HepG2 (cell line): ENCODE measurements around the gene LAMC1. TPM values are rescaled to one million over a fixed set of nuclear protein-coding genes. Genes with fewer than 3 reads are reported as not detected.
A peak's percentile ranks its signal among the peaks of the same experiment; 100 is the strongest.

ENCODE experiments used
- FOXA1 ChIP-seq, 2 experiments: fragments of 450-650 bp in 1 of 2; sonication (generic) in 1 of 2; formaldehyde crosslinking in 1 of 2; IDR thresholded peaks; 2 replicates each; pipeline versions ENCODE4 v1.4.0 to v1.6.1; 2016 to 2020; ENCODE audit warnings: missing genetic modification reagents in 1 of 2
- GABPB1 ChIP-seq: IDR thresholded peaks from 2 replicates; pipeline ENCODE4 v1.6.1; 2016; ENCODE audit warnings: mild to moderate bottlenecking, missing genetic modification reagents, moderate library complexity, missing compliant biosample characterization
- GATAD2A ChIP-seq: IDR thresholded peaks from 2 replicates; pipeline ENCODE4 v1.6.1; 2016
- HNRNPK ChIP-seq: fragments of 200-400 bp; formaldehyde crosslinking; IDR thresholded peaks from 2 replicates; pipeline ENCODE4 v1.6.1; 2018; ENCODE audit warnings: low read length, low read depth, moderate library complexity, mild to moderate bottlenecking; ENCODE audit not compliant: poor library complexity, severe bottlenecking
- JUNB ChIP-seq: sonication (generic); formaldehyde crosslinking; IDR thresholded peaks from 2 replicates; pipeline ENCODE4 v1.8.0; 2022; ENCODE audit warnings: missing genetic modification reagents, mild to moderate bottlenecking, borderline replicate concordance
- KLF11 ChIP-seq: IDR thresholded peaks from 2 replicates; pipeline ENCODE4 v1.6.1; 2016; ENCODE audit warnings: missing compliant biosample characterization
- MTA1 ChIP-seq: sonication (generic); formaldehyde crosslinking; IDR thresholded peaks from 2 replicates; pipeline ENCODE4 v1.4.0; 2020; ENCODE audit warnings: missing genetic modification reagents, mild to moderate bottlenecking, borderline replicate concordance
- MTF1 ChIP-seq: sonication (generic); formaldehyde crosslinking; IDR thresholded peaks from 2 replicates; pipeline ENCODE4 v1.5.0; 2020; ENCODE audit warnings: missing genetic modification reagents
- NCOA2 ChIP-seq: sonication (generic); formaldehyde crosslinking; IDR thresholded peaks from 2 replicates; pipeline ENCODE4 v1.8.0; 2022; ENCODE audit warnings: inconsistent platforms
- SIN3B ChIP-seq: fragments of 150-350 bp; IDR thresholded peaks from 2 replicates; pipeline ENCODE4 v1.6.1; 2014; ENCODE audit warnings: low read length
- SNAI1 ChIP-seq: sonication (generic); formaldehyde crosslinking; IDR thresholded peaks from 2 replicates; pipeline ENCODE4 v1.5.0; 2020; ENCODE audit warnings: mild to moderate bottlenecking, missing genetic modification reagents, borderline replicate concordance
- WIZ ChIP-seq: sonication (generic); formaldehyde crosslinking; IDR thresholded peaks from 2 replicates; pipeline ENCODE4 v1.5.1; 2020; ENCODE audit warnings: mild to moderate bottlenecking, missing genetic modification reagents
- XRCC5 ChIP-seq: fragments of 200-400 bp; formaldehyde crosslinking; optimal IDR thresholded peaks from 2 replicates; pipeline ENCODE3; 2017; ENCODE audit warnings: mild to moderate bottlenecking, low read length
- ZFYVE20 ChIP-seq: sonication (generic); formaldehyde crosslinking; IDR thresholded peaks from 2 replicates; pipeline ENCODE4 v1.8.0; 2023; ENCODE audit warnings: low read depth, mild to moderate bottlenecking, moderate library complexity, missing genetic modification reagents, borderline replicate concordance
- ZMYM4 ChIP-seq: sonication (generic); formaldehyde crosslinking; IDR thresholded peaks from 2 replicates; pipeline ENCODE4 v1.8.1; 2023; ENCODE audit warnings: mild to moderate bottlenecking, missing genetic modification reagents
- ZNF234 ChIP-seq: sonication (generic); formaldehyde crosslinking; conservative IDR thresholded peaks from 2 replicates; pipeline ENCODE4 v1.5.1; 2020; ENCODE audit warnings: mild to moderate bottlenecking, missing genetic modification reagents
- ZNF235 ChIP-seq: sonication (generic); formaldehyde crosslinking; IDR thresholded peaks from 2 replicates; pipeline ENCODE4 v1.8.1; 2023; ENCODE audit warnings: mild to moderate bottlenecking, missing genetic modification reagents, borderline replicate concordance
- ZNF275 ChIP-seq: sonication (generic); formaldehyde crosslinking; IDR thresholded peaks from 2 replicates; pipeline ENCODE4 v1.8.0; 2022; ENCODE audit warnings: missing genetic modification reagents, mild to moderate bottlenecking, inconsistent platforms, borderline replicate concordance
- ZNF605 ChIP-seq: sonication (generic); formaldehyde crosslinking; IDR thresholded peaks from 2 replicates; pipeline ENCODE4 v1.8.0; 2022; ENCODE audit warnings: mild to moderate bottlenecking, missing genetic modification reagents
- polyA plus RNA-seq, 8 experiments: library from polyadenylated mRNA; depleted of rRNA in 3 of 8; stranded (reverse) in 7 of 8; unstranded in 1 of 8; fragments of >200 nt; fragmentation: Illumina TruSeq in 4 of 8; extraction: Trizol in 4 of 8; gene quantifications; 2 replicates each; pipeline versions ENCODE4 v1.2.1 to v1.2.3, GENCODE V29; 2011 to 2016; ENCODE audit warnings: low read depth in 4 of 8, missing spikeins in 1 of 8, mixed read lengths in 1 of 8; ENCODE audit not compliant: insufficient read depth in 1 of 8
- total RNA-seq, 5 experiments: library from RNA; depleted of rRNA; stranded (reverse); fragments of >200 nt; fragmentation: Illumina TruSeq; extraction: Trizol; gene quantifications; 2 replicates each; pipeline ENCODE4 v1.2.3, GENCODE V29; 2016; ENCODE audit warnings: low read depth in 1 of 5
- TF ChIP-seq, protein P1 (sequence below): IDR thresholded peaks from 2 replicates; pipeline ENCODE4 v1.6.1; 2016; ENCODE audit warnings: low read depth
- TF ChIP-seq, protein P2 (sequence below): sonication (generic); formaldehyde crosslinking; IDR thresholded peaks from 2 replicates; pipeline ENCODE4 v1.5.1; 2020; ENCODE audit warnings: mild to moderate bottlenecking, missing genetic modification reagents, borderline replicate concordance
- TF ChIP-seq, protein P3 (sequence below): sonication (generic); formaldehyde crosslinking; IDR thresholded peaks from 2 replicates; pipeline ENCODE4 v1.4.0; 2020; ENCODE audit warnings: mild to moderate bottlenecking, missing genetic modification reagents

The LAMC1 gene
- total and polyA plus RNA-seq, 2 of the 13 experiments (the other 11 are each of a cell fraction or from before 2014, with no cell fraction given): 58.5 to 137 TPM

DNA sequence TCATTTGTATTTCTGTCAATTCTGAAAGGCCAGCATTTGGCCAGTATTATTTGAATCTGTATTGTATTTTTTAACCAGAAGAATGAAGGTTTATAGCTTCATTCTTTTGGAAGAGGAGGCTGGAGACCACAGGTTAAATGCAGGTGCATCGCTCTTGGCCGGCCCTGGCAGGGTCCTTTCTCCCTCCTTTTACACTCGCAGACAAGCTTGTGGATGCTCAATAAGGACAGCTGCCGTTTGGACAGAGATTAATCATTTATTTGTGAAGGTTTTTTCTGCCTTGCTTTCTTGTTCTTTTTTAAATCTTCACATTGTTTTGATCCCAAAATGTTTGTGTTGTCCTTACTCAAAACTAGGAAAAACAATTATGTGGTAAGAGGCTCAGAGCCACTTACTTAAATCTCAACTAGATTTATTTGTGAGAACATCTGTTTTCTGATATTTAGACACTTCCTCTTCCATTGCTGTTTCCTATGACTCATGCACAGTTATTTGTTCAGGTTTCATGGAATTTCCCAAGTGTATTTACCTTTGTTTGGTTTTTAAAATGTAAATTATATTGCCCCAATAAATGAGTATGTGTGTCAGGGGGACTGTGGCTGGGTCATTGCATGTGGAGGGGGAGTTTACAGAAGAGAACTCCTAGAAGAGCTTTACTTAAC, 116.2 kb downstream of the LAMC1 start (continued):
- no peak for TF ChIP-seq HNRNPK
- TF ChIP-seq JUNB: peak; percentile 76
- no peak for TF ChIP-seq SNAI1 (CRISPR knock-in tag)
- TF ChIP-seq GATAD2A (CRISPR knock-in tag): peak; percentile 65
- no peak for TF ChIP-seq WIZ
- TF ChIP-seq, protein P1, sequence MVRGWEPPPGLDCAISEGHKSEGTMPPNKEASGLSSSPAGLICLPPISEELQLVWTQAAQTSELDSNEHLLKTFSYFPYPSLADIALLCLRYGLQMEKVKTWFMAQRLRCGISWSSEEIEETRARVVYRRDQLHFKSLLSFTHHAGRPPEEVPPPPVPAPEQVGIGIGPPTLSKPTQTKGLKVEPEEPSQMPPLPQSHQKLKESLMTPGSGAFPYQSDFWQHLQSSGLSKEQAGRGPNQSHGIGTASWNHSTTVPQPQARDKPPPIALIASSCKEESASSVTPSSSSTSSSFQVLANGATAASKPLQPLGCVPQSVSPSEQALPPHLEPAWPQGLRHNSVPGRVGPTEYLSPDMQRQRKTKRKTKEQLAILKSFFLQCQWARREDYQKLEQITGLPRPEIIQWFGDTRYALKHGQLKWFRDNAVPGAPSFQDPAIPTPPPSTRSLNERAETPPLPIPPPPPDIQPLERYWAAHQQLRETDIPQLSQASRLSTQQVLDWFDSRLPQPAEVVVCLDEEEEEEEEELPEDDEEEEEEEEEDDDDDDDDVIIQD (CRISPR knock-in tag): peak; percentile 37; the same call in 1 of the 2 replicates
- TF ChIP-seq MTA1 (CRISPR knock-in tag): no peak
- TF ChIP-seq FOXA1 (IDR thresholded peaks at IDR 0.05): no peak
- TF ChIP-seq FOXA1 (CRISPR knock-in tag; IDR thresholded peaks at IDR 0.05): peak; percentile 65
- TF ChIP-seq ZNF605 (CRISPR knock-in tag): no peak
- no peak for TF ChIP-seq XRCC5
- no peak for TF ChIP-seq KLF11 (CRISPR knock-in tag)
- TF ChIP-seq, protein P2, sequence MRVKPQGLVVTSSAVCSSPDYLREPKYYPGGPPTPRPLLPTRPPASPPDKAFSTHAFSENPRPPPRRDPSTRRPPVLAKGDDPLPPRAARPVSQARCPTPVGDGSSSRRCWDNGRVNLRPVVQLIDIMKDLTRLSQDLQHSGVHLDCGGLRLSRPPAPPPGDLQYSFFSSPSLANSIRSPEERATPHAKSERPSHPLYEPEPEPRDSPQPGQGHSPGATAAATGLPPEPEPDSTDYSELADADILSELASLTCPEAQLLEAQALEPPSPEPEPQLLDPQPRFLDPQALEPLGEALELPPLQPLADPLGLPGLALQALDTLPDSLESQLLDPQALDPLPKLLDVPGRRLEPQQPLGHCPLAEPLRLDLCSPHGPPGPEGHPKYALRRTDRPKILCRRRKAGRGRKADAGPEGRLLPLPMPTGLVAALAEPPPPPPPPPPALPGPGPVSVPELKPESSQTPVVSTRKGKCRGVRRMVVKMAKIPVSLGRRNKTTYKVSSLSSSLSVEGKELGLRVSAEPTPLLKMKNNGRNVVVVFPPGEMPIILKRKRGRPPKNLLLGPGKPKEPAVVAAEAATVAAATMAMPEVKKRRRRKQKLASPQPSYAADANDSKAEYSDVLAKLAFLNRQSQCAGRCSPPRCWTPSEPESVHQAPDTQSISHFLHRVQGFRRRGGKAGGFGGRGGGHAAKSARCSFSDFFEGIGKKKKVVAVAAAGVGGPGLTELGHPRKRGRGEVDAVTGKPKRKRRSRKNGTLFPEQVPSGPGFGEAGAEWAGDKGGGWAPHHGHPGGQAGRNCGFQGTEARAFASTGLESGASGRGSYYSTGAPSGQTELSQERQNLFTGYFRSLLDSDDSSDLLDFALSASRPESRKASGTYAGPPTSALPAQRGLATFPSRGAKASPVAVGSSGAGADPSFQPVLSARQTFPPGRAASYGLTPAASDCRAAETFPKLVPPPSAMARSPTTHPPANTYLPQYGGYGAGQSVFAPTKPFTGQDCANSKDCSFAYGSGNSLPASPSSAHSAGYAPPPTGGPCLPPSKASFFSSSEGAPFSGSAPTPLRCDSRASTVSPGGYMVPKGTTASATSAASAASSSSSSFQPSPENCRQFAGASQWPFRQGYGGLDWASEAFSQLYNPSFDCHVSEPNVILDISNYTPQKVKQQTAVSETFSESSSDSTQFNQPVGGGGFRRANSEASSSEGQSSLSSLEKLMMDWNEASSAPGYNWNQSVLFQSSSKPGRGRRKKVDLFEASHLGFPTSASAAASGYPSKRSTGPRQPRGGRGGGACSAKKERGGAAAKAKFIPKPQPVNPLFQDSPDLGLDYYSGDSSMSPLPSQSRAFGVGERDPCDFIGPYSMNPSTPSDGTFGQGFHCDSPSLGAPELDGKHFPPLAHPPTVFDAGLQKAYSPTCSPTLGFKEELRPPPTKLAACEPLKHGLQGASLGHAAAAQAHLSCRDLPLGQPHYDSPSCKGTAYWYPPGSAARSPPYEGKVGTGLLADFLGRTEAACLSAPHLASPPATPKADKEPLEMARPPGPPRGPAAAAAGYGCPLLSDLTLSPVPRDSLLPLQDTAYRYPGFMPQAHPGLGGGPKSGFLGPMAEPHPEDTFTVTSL: peak; percentile 76; the same call in 1 of the 2 replicates
- TF ChIP-seq, protein P3, sequence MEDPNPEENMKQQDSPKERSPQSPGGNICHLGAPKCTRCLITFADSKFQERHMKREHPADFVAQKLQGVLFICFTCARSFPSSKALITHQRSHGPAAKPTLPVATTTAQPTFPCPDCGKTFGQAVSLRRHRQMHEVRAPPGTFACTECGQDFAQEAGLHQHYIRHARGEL (CRISPR knock-in tag): no peak
- no peak for TF ChIP-seq ZMYM4 (CRISPR knock-in tag)
- peak; percentile 59; the same call in 1 of the 2 replicates for TF ChIP-seq NCOA2 (CRISPR knock-in tag)
- TF ChIP-seq ZNF235: no peak
- no peak for TF ChIP-seq ZNF275 (CRISPR knock-in tag)
- no peak for TF ChIP-seq ZFYVE20 (CRISPR knock-in tag)
- TF ChIP-seq GABPB1 (CRISPR knock-in tag): no peak
- no peak for TF ChIP-seq MTF1
- TF ChIP-seq ZNF234 (CRISPR knock-in tag): no peak
- no peak for TF ChIP-seq SIN3B
